NOMO-1 treated with DMSO at 0.1 percent for 48 hours (cell line): Measurements from ENCODE around the gene AMER3.

Source experiments
- DNase-seq: peaks from one replicate; lab custom pipeline; 2025; ENCODE audit not compliant: unreplicated experiment; lab: John Stamatoyannopoulos, UW

AMER3 gene

DNA sequence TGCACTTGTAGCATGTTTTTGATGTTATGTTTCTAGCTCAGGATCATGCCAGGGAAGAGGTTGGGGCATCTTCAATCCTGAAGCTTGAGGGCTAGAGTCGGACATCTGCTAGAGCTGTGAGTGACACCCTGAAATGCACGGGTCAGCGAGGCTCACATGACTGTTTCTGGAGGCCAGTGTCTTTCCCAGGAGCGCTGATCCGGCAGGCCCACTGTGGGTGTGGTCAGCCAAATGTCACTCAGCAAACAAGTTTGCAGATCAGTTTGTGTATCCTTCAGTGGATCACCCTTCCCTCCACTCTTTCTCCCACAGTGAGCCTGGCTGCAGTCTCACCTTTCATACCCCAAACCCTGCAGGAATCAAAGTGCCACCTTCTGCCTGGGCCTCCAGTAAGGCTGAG, 58.4 kb downstream of the AMER3 start:
- no peak for DNase-seq

GRCh38 chr2:130814931-130815680, 59.8 kb downstream of the AMER3 start:
- no peak for DNase-seq
